GM23248 (cell line): ENCODE measurements around the gene CFAP210. TPM values are rescaled to one million over a fixed set of nuclear protein-coding genes. Genes with fewer than 3 reads are reported as not detected.

ENCODE experiments used
- DNase-seq: peaks from one replicate; pipeline ENCODE4 v3.0.0-alpha.2; 2015
- H2AFZ ChIP-seq: fragments of 200-600 bp; sonication (generic); 2 replicates; pipeline ENCODE4 v1.6.1; 2016; ENCODE audit warnings: antibody characterized with exemption
- H3F3A ChIP-seq: fragments of 200-600 bp; sonication (generic); 2 replicates; pipeline ENCODE4 v1.6.1; 2016; ENCODE audit warnings: mild to moderate bottlenecking, antibody characterized with exemption, mixed run types; ENCODE audit not compliant: insufficient read depth
- H3K27ac ChIP-seq: fragments of 200-600 bp; sonication (generic); 2 replicates; pipeline ENCODE4 v1.5.1; 2016; ENCODE audit warnings: mild to moderate bottlenecking
- H3K27me3 ChIP-seq: fragments of 200-600 bp; sonication (generic); replicated peaks from 2 replicates; pipeline ENCODE4 v1.6.1; 2016; ENCODE audit warnings: mild to moderate bottlenecking; ENCODE audit not compliant: insufficient read depth
- H3K36me3 ChIP-seq: fragments of 200-600 bp; sonication (generic); 2 replicates; pipeline ENCODE4 v1.6.1; 2016; ENCODE audit warnings: low read depth, mild to moderate bottlenecking
- H3K4me1 ChIP-seq: fragments of 200-600 bp; sonication (generic); 2 replicates; pipeline ENCODE4 v1.6.1; 2016; ENCODE audit warnings: mild to moderate bottlenecking; ENCODE audit not compliant: insufficient read depth
- H3K4me2 ChIP-seq: fragments of 200-600 bp; sonication (generic); one replicate; pipeline ENCODE4 v1.6.1; 2016; ENCODE audit warnings: mild to moderate bottlenecking; ENCODE audit not compliant: unreplicated experiment
- H3K4me3 ChIP-seq: fragments of 200-600 bp; sonication (generic); 2 replicates; pipeline ENCODE4 v1.5.1; 2016; ENCODE audit warnings: mild to moderate bottlenecking
- H3K79me2 ChIP-seq: fragments of 200-600 bp; sonication (generic); 2 replicates; pipeline ENCODE4 v1.6.1; 2016; ENCODE audit warnings: mild to moderate bottlenecking; ENCODE audit not compliant: insufficient read depth
- H3K9ac ChIP-seq: fragments of 200-600 bp; sonication (generic); 2 replicates; pipeline ENCODE4 v1.6.1; 2016; ENCODE audit warnings: mild to moderate bottlenecking
- H3K9me2 ChIP-seq: fragments of 200-600 bp; sonication (generic); 2 replicates; pipeline ENCODE4 v1.6.1; 2016; ENCODE audit warnings: mixed run types, mild to moderate bottlenecking, moderate library complexity; ENCODE audit not compliant: insufficient read depth
- H3K9me3 ChIP-seq: fragments of 200-600 bp; sonication (generic); one replicate; pipeline ENCODE4 v1.6.1; 2017; ENCODE audit warnings: low read depth
- H4K20me1 ChIP-seq: fragments of 200-600 bp; sonication (generic); 2 replicates; pipeline ENCODE4 v1.6.0; 2016; ENCODE audit not compliant: insufficient read depth
- EZH2 ChIP-seq: fragments of 200-600 bp; sonication (generic); IDR thresholded peaks from 2 replicates; pipeline ENCODE4 v1.6.1; 2018; ENCODE audit warnings: antibody characterized with exemption, mild to moderate bottlenecking; ENCODE audit not compliant: insufficient read depth, poor library complexity, severe bottlenecking
- EZH2phosphoT487 ChIP-seq: fragments of 200-600 bp; sonication (generic); IDR thresholded peaks from 2 replicates; pipeline ENCODE4 v1.6.1; 2018; ENCODE audit warnings: antibody characterized with exemption, moderate library complexity, mild to moderate bottlenecking, low read depth; ENCODE audit not compliant: insufficient read depth
- WGBS, 2 experiments: methylation state at CpG; one replicate each; pipeline ENCODE4 v1.1.6; 2015 to 2017; ENCODE audit warnings: low lambda C conversion rate in 2 of 2, low coverage in 1 of 2; ENCODE audit errors: missing lambda C conversion rate in 2 of 2; 5-methylcytosine and 5-hydroxymethylcytosine counted together
- in situ Hi-C: fragments of 300-500 bp; cut with MboI; formaldehyde crosslinking; loops from 2 replicates; pipeline ENCODE4 v1.15.0; 2020
- polyA plus RNA-seq: library from polyadenylated mRNA; unstranded; fragments of >200 nt; fragmentation: Nextera tagmentation; extraction: Ambion mirVana; gene quantifications from 2 replicates; pipeline ENCODE4 v1.2.1, GENCODE V29; 2016
- total RNA-seq: library from RNA; depleted of rRNA; stranded (reverse); fragments of >200 nt; shearing (Covaris generic); gene quantifications from 2 replicates; pipeline ENCODE4 v1.2.3, GENCODE V29; 2014

Gene CFAP210
- total and polyA plus RNA-seq, 2 experiments from 2014 or later = 0.11 TPM; not detected in 1

- Histone ChIP-seq H2AFZ (no peak overlapping the region), H3K4me3 (no peak overlapping the region), H4K20me1 (no peaks in the 10 kb centered on the region), H3K36me3 (no peaks in the 10 kb centered on the region), H3K4me1 (peaks cover 14% of the 10 kb centered on the region), H3K4me2 (no peak overlapping the region), H3K9me2 (no peaks in the 10 kb centered on the region), H3K27ac (no peak overlapping the region), H3K9ac (no peak overlapping the region), H3F3A (no peaks in the 10 kb centered on the region), H3K9me3 (no peaks in the 10 kb centered on the region), H3K27me3 (no peaks in the 10 kb centered on the region), H3K79me2 (no peaks in the 10 kb centered on the region)
- 67 to 81% methylated on average over 2 of the region's 2 CpGs for WGBS, 2 experiments
- TF ChIP-seq EZH2 = no peak
- no peak for TF ChIP-seq EZH2phosphoT487
- DNase-seq = peak; percentile 52
- in situ Hi-C loops = no loop called here
Measured at GRCh38 chr2:169670215-169670651, 24.0 kb downstream of the CFAP210 start.

GRCh38 chr2:169667583-169667982 is 26.6 kb downstream of the CFAP210 start:
- Histone ChIP-seq H3K9ac (no peak overlapping the region), H3K9me2 (no peaks in the 10 kb centered on the region), H3K27me3 (no peaks in the 10 kb centered on the region), H3K4me3 (no peak overlapping the region), H4K20me1 (no peaks in the 10 kb centered on the region), H3K4me1 (peaks cover 22% of the 10 kb centered on the region), H3K9me3 (no peaks in the 10 kb centered on the region), H3K27ac (no peak overlapping the region), H3F3A (0 out of 2 replicates have a peak, but pooled peaks cover 6% of the 10 kb centered on the region), H3K36me3 (no peaks in the 10 kb centered on the region), H2AFZ (no peak overlapping the region), H3K4me2 (no peak overlapping the region), H3K79me2 (no peaks in the 10 kb centered on the region)
- in situ Hi-C loops = no loop called here
- no peak for DNase-seq
- 0 to 3% methylated on average over 2 of the region's 2 CpGs for WGBS, 2 experiments
- TF ChIP-seq EZH2 = no peak

- no peak overlapping the region for H3K4me2 ChIP-seq
- peaks cover 17% of the 10 kb centered on the region for H3K4me1 ChIP-seq
- H3K9me3 ChIP-seq = no peaks in the 10 kb centered on the region
- H3K9me2 ChIP-seq = no peaks in the 10 kb centered on the region
- H4K20me1 ChIP-seq = no peaks in the 10 kb centered on the region
- no peak overlapping the region for H3K4me3 ChIP-seq
- no peaks in the 10 kb centered on the region for H3K79me2 ChIP-seq
- no peak overlapping the region for H3K9ac ChIP-seq
- TF ChIP-seq EZH2phosphoT487 (no peak), EZH2 (no peak)
- WGBS, 2 experiments = 31 to 42% methylated on average over 1 of the region's 1 CpG
- H3K27ac ChIP-seq = no peak overlapping the region
- H3K27me3 ChIP-seq = no peaks in the 10 kb centered on the region
- in situ Hi-C loops = no loop called here
- DNase-seq = peak; percentile 24
- 0 out of 2 replicates have a peak, but pooled peaks cover 6% of the 10 kb centered on the region for H3F3A ChIP-seq
- H3K36me3 ChIP-seq = no peaks in the 10 kb centered on the region
- no peak overlapping the region for H2AFZ ChIP-seq
Measured at GRCh38 chr2:169664978-169665930, 29.0 kb downstream of the CFAP210 start.

GRCh38 chr2:169664600-169664977 is 29.6 kb downstream of the CFAP210 start:
- Histone ChIP-seq H3K9ac (no peak overlapping the region), H3K4me3 (no peak overlapping the region), H3F3A (0 out of 2 replicates have a peak, but pooled peaks cover 6% of the 10 kb centered on the region), H3K27ac (no peak overlapping the region), H3K4me2 (no peak overlapping the region), H3K9me3 (no peaks in the 10 kb centered on the region), H3K79me2 (no peaks in the 10 kb centered on the region), H3K4me1 (peaks cover 13% of the 10 kb centered on the region), H2AFZ (no peak overlapping the region), H4K20me1 (no peaks in the 10 kb centered on the region), H3K36me3 (no peaks in the 10 kb centered on the region), H3K27me3 (no peaks in the 10 kb centered on the region), H3K9me2 (no peaks in the 10 kb centered on the region)
- DNase-seq = peak; percentile 37
- no peak for TF ChIP-seq EZH2
- TF ChIP-seq EZH2phosphoT487 = no peak
- in situ Hi-C loops = no loop called here
- 63 to 64% methylated on average over 1 of the region's 1 CpG for WGBS, 2 experiments
